Loucy (cell line): Measurements from ENCODE around the gene ZFPL1.

Experiments used
- CTCF ChIP-seq: fragments of 200-600 bp; sonication (generic); conservative IDR thresholded peaks from 2 replicates; pipeline ENCODE4 v1.5.1; 2014; ENCODE audit warnings: mild to moderate bottlenecking, antibody characterized with exemption, low read length
- EZH2phosphoT487 ChIP-seq: fragments of 200-600 bp; IDR thresholded peaks from 2 replicates; pipeline ENCODE4 v1.6.1; 2018; ENCODE audit warnings: antibody characterized with exemption, mild to moderate bottlenecking, moderate library complexity, borderline replicate concordance

DNA sequence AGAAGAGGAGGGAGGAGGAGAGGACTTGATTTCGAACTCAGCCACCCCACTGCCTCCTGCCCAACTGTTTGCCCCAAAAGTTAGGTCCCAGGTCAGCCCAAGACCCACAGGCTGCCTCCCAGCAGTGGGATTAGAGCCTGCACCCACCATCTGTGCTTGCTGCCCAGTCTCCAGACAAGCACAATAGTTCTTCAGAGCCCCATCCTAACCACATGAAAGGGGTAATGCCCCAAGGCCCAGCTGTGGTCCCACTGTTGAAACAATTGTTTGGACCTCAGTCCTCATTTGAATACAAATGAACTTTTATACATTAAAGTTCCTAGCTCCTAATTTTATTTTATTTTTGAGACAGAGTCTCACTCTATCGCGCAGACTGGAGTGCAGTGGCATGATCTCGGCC, 6.6 kb downstream of the ZFPL1 start:
- TF ChIP-seq CTCF, result no peak
- no peak for TF ChIP-seq EZH2phosphoT487
